Lower lobe of right lung (tissue), 2 donors: ENCODE data around the gene PRPF38B. TPM values are rescaled to one million over a fixed set of nuclear protein-coding genes. Genes with fewer than 3 reads are reported as not detected.

Source experiments
- ATAC-seq, 2 donors: fragments of 200-7000 bp; cut with Tn5 transposase; one replicate each; pipeline ENCODE4 v1.9.1; 2020 to 2022; ENCODE audit warnings: mild to moderate bottlenecking in 2 of 2, moderate library complexity in 2 of 2
- DNase-seq: peaks from one replicate; pipeline ENCODE4 v3.0.0-alpha.2; 2020
- H3K27ac ChIP-seq: fragments of 200-600 bp; one replicate; pipeline ENCODE4 v1.8.0; 2022
- H3K27me3 ChIP-seq: fragments of 200-600 bp; one replicate; pipeline ENCODE4 v1.8.0; 2022; ENCODE audit warnings: low read depth
- H3K36me3 ChIP-seq: fragments of 200-600 bp; one replicate; pipeline ENCODE4 v1.8.0; 2022; ENCODE audit warnings: mild to moderate bottlenecking
- H3K4me1 ChIP-seq: fragments of 200-600 bp; one replicate; pipeline ENCODE4 v1.8.0; 2022
- H3K4me3 ChIP-seq: fragments of 200-600 bp; one replicate; pipeline ENCODE4 v1.8.0; 2022; ENCODE audit warnings: mild to moderate bottlenecking
- H3K9me3 ChIP-seq: fragments of 200-600 bp; one replicate; pipeline ENCODE4 v1.8.0; 2022
- intact Hi-C: fragments of 100-400 bp; cut with DNase I; formaldehyde crosslinking; loops from one replicate; pipeline ENCODE4 v1.11.0; 2022
- total RNA-seq: library from RNA; stranded (reverse); fragmentation: NEBNext Ultra II Directional; extraction: Animal tissue kit (Norgen Biotek cat#: 25700); gene quantifications from one replicate; pipeline ENCODE4 v1.2.1, GENCODE V29; 2021
- TF ChIP-seq, protein P1 (sequence below): fragments of 200-600 bp; IDR thresholded peaks from one replicate; pipeline ENCODE4 v1.8.0; 2022; ENCODE audit warnings: antibody characterized with exemption, mild to moderate bottlenecking
- donor health status: DM: no; HTN: yes; CAD: no; lungs with severe emphysema.

PRPF38B gene
- total RNA-seq, 1 donor from 2014 or later = 41.0 TPM

DNA sequence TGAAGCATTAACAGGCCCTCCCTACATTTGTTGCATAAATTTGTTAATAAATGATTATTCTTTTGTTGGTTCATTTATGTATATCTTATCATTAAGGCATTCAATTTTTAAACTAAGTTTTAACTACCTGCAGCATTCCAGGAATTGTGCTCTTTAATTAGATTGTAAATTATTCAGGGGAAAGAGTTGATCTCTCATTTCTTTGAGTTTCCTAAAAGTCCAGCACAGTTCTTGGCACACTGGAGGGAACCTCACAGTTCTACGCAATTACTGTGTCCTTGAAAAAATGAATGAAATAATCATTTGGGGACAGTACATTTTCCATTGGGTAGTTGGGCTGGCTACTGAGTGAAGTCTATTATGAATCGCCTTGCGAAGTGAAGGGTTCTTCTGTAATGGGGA is 53.9 kb downstream of the PRPF38B start:
- Histone ChIP-seq H3K4me3 (peak overlapping the region; percentile 88), H3K27ac (peak overlapping the region; percentile 97)

GRCh38 chr1:108746382-108747170 is 54.5 kb downstream of the PRPF38B start, which contains the start of gene STXBP3:
STXBP3 (plus strand) TSS chr1:108746674; CDS start chr1:108746738, 64 bp downstream.
- Histone ChIP-seq H3K36me3 (no peaks in the 10 kb centered on the region), H3K9me3 (no peaks in the 10 kb centered on the region), H3K27ac (peak within 1 kb of the TSS; percentile 97), H3K4me3 (peak within 1 kb of the TSS; percentile 88), H3K4me1 (peaks cover 22% of the 10 kb centered on the region), H3K27me3 (no peaks in the 10 kb centered on the region)
- ATAC-seq = peak; percentile 97 to 98
- TF ChIP-seq, protein P1, sequence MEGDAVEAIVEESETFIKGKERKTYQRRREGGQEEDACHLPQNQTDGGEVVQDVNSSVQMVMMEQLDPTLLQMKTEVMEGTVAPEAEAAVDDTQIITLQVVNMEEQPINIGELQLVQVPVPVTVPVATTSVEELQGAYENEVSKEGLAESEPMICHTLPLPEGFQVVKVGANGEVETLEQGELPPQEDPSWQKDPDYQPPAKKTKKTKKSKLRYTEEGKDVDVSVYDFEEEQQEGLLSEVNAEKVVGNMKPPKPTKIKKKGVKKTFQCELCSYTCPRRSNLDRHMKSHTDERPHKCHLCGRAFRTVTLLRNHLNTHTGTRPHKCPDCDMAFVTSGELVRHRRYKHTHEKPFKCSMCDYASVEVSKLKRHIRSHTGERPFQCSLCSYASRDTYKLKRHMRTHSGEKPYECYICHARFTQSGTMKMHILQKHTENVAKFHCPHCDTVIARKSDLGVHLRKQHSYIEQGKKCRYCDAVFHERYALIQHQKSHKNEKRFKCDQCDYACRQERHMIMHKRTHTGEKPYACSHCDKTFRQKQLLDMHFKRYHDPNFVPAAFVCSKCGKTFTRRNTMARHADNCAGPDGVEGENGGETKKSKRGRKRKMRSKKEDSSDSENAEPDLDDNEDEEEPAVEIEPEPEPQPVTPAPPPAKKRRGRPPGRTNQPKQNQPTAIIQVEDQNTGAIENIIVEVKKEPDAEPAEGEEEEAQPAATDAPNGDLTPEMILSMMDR = peak; percentile 93
- intact Hi-C loops = no loop called here
- peak; percentile 99 for DNase-seq

More for the DNA sequence above, 53.9 kb downstream of the PRPF38B start:
- ATAC-seq (no peak), DNase-seq (no peak)
- Histone ChIP-seq H3K9me3 (no peaks in the 10 kb centered on the region), H3K4me1 (peaks cover 19% of the 10 kb centered on the region), H3K27me3 (no peaks in the 10 kb centered on the region), H3K36me3 (no peaks in the 10 kb centered on the region)
- intact Hi-C loops = no loop called here
- TF ChIP-seq, protein P1 = no peak

GRCh38 chr1:108747171-108747850 is 55.2 kb downstream of the PRPF38B start:
- ATAC-seq (peak; percentile 85 to 86), DNase-seq (peak; percentile 84)
- TF ChIP-seq, protein P1 = no peak
- H3K27ac ChIP-seq = peak overlapping the region; percentile 97
- peaks cover 22% of the 10 kb centered on the region for H3K4me1 ChIP-seq
- intact Hi-C loops = no loop called here
- H3K4me3 ChIP-seq = peak overlapping the region; percentile 88
- H3K9me3 ChIP-seq = no peaks in the 10 kb centered on the region
- peaks cover 4% of the 10 kb centered on the region for H3K36me3 ChIP-seq
- H3K27me3 ChIP-seq = no peaks in the 10 kb centered on the region

GRCh38 chr1:108747898-108748297 is 55.8 kb downstream of the PRPF38B start:
- H3K27ac ChIP-seq = peak overlapping the region; percentile 97
- peak overlapping the region; percentile 88 for H3K4me3 ChIP-seq
- H3K27me3 ChIP-seq = no peaks in the 10 kb centered on the region
- DNase-seq (no peak), ATAC-seq (no peak)
- TF ChIP-seq, protein P1 = no peak
- intact Hi-C loops = no loop called here
- no peaks in the 10 kb centered on the region for H3K9me3 ChIP-seq
- peaks cover 9% of the 10 kb centered on the region for H3K36me3 ChIP-seq
- peaks cover 22% of the 10 kb centered on the region for H3K4me1 ChIP-seq

DNA sequence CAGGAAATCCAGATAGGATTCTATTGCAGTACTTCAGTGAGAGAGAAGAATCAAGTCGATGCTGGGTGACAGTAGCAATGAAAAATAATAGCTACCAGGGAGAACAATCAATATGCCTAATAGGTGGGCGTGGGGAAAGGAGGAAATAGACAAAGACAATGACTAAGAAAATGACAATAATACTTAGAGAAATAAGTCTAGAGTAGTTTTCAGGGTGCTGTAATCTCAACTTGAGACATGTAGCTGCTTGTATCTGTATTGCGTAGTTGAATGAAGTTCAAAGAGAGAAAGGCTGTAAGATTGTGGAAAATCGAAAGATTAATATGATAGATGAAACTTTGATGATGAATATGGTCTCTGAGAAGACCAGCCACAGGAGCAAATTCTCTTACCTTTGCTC is 57.0 kb downstream of the PRPF38B start:
- ATAC-seq = no peak
- H3K4me1 ChIP-seq = peaks cover 22% of the 10 kb centered on the region

More for the DNA sequence above, 57.0 kb downstream of the PRPF38B start:
- intact Hi-C loops = no loop called here
- Histone ChIP-seq H3K36me3 (peaks cover 20% of the 10 kb centered on the region), H3K4me3 (no peak overlapping the region), H3K9me3 (no peaks in the 10 kb centered on the region), H3K27me3 (no peaks in the 10 kb centered on the region), H3K27ac (no peak overlapping the region)
- no peak for DNase-seq
- TF ChIP-seq, protein P1 = no peak
